GM18951 (cell line): ENCODE data around the gene UROD.
"Not testable (repeated sequence)": the region's sequence is repeated elsewhere in the genome, so short reads cannot be mapped to it uniquely, and the experiment has no call there.

Source experiments
- POLR2A ChIP-seq: IDR thresholded peaks from 4 replicates; pipeline ENCODE4 v1.6.1; 2011; ENCODE audit warnings: mild to moderate bottlenecking; ENCODE audit not compliant: insufficient read length, insufficient read depth; ENCODE audit errors: extremely low read depth
- in situ Hi-C: fragments of 300-500 bp; cut with MboI; formaldehyde crosslinking; loops from one replicate; pipeline ENCODE4 v1.12.0; 2022; ENCODE audit warnings: low sequenced_read_pairs, mixed read lengths, inconsistent platforms; ENCODE audit not compliant: unreplicated experiment

Gene UROD

DNA sequence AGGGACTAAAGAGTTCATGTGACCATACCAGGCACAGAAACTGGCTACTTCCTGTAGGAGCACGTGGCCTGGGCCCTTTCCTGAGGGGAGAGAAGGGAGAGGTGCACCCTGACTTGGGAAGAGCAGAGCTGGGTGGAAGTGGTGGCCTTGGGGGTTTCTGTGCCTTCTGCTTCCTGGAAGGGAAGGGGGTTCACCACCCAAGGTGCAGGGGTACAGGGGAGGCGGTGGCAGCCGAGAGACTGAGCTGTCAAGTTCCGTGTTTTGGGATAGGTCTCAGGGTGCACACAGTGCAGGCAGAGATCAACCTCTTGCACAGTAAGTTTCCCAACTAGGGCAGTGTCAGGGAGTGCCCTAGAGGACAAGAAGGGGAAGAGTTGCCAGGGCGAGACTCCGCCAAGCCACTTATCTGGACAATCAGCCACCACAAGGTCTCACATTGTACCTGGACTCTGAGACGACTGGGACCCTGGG is 11.0 kb upstream of the UROD start:
- no peak for TF ChIP-seq POLR2A
- in situ Hi-C loops: no loop called here

DNA sequence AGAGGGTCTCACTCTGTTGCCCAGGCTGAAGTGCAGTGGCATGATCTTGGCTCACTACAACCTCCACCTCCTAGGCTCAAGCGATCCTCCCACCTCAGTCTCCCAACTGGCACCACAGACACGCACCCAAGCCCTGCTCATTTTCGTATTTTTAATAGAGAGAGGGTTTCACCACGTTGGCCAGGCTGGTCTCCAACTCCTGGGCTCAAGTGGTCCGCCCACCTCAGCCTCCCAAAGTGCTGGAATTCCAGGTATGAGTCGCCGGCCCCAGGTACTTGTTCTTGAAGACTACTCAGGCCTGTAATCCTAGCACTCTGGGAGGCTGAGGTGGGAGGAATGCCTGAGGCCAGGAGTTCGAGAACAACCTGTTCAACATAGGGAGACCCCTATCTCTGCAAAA is 10.5 kb upstream of the UROD start:
- in situ Hi-C loops: not testable (repeated sequence)

DNA sequence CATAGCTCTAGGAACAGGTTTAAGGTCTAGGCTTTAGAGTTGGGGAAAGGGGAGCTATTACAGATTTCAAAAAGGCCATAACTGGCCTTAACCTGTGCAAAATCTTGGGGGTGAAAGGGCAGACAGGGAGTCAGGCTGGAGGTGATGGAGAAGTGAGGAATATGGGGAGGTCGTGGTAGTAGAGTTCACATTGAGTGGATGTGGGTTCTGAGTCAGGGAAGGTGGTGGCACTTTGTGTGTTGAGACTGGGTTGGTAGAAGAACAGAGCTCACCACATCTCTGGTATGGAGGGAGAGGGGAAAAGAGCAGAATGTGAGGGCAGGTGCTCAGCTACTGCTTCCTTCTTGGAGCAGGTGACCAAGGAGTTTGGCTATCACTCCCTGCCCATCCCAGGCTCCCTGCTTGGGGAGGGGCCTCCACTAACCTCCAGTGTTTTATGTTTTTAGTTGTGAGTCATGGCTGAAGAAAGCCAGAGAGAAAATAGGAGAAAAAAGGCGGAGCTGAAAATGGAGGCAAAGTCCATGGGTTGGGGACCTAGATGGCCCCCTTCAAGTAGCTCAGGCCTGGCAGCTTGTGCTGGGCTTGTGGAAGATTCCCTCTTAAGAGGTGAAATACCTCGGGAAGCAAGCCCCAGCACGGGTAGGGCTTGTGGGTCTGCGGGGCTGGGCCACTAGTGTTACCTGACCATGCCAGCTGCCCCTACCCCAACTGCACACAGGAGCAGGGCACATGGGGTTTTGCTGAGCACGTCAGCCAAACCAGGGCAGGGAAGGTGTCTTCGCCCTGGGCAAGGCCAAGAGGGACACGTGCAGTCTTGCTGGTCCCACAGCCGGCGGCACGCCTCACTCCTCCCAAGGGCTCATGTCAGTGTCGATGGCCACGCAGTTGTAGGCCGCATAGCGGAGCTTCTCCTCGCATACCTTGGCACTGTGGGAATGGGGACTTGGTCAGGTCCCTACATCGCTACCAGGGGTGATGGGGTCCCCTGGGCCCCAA is 9.1 kb upstream of the UROD start:
- in situ Hi-C loops: no loop called here
- TF ChIP-seq POLR2A: no peak

- TF ChIP-seq POLR2A: no peak
- in situ Hi-C loops: no loop called here
Measured at GRCh38 chr1:45003741-45004140, 8.3 kb upstream of the UROD start.

DNA sequence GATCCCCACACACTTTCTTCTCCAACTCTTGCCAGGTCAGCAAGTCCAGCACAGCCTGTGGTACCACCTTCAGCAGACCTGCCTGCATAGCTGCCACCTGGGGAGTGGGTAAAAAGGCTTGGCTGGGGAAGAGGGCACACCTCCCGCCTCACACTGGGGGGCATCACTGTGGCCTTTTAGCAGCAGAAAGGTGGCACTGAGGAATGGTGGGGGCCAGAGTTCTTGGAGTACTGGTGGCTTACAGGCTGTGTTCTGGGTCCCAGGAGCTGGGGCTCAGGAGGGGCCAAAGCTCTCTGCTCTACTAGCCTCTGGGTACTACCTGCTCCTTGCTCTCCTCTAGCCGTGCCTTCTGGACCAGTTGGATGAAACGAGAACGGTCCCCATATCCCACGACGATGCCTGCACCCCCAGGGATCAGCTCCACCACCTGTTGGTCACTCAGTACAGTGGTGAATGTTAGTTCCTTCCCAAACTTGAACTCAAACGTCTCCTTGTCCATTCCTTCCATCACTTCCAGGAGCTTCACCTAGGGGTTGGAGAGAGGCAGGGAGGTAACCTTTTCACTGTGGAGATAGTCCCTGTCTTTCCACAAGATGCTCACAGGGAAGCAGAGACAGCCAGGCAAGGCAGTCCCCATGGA is 7.7 kb upstream of the UROD start:
- TF ChIP-seq POLR2A: no peak
- in situ Hi-C loops: no loop called here

- no peak for TF ChIP-seq POLR2A
Measured at GRCh38 chr1:45005761-45006160, 6.3 kb upstream of the UROD start.

GRCh38 chr1:45007311-45007710 is 4.7 kb upstream of the UROD start:
- no peak for TF ChIP-seq POLR2A
- in situ Hi-C loops: no loop called here

More at GRCh38 chr1:45005761-45006160, 6.3 kb upstream of the UROD start:
- in situ Hi-C loops: no loop called here

- TF ChIP-seq POLR2A: no peak
- in situ Hi-C loops: no loop called here
Measured at GRCh38 chr1:45008076-45008475, 4.0 kb upstream of the UROD start.

DNA sequence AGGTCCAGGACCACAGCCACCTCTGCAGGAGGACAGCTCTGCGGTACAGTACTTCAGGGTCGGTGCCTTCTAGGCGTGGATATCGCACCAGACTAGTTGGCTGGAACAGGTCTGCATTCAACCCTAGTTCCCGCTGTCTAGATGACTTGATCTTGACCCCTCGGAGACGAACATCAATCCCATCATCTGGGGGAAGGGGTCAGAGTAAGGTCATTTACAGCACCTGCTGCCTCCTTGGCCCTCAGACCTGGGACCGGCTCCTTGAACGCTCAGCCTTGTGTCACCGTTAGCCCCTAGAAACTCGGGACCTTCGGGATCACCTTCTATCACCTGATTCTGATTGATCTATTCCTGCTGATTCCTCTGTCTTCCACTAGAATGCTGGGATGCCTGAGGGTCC is 3.5 kb upstream of the UROD start:
- TF ChIP-seq POLR2A: no peak
- in situ Hi-C loops: no loop called here

DNA sequence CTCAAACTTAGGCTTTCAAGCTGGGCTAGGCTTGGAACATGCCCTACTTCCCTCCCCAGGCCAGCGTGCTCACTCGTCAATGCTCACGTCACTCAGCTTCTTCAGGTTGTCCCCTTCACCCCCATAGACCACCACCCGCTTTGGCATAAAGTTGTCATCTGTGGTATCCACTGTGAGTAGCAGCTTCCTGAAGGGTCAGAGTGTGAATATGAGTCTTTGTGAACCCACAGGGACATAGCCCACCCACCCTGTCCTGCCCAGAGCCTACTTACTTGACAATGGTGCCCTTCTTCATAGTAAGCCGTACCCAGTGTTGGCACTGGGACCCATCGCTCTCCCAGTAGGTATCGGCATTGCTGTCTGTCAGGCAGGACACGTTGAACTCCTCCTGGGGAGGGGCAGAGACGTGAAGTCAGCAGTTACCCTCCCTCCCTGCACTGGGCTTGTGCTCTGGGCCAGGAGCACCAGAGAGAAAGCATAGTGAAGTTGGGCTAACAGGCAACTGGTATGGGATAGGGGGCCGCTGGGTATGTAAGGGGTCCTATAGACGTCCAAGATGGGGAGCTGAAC is 2.7 kb upstream of the UROD start:
- in situ Hi-C loops: no loop called here
- TF ChIP-seq POLR2A: no peak

DNA sequence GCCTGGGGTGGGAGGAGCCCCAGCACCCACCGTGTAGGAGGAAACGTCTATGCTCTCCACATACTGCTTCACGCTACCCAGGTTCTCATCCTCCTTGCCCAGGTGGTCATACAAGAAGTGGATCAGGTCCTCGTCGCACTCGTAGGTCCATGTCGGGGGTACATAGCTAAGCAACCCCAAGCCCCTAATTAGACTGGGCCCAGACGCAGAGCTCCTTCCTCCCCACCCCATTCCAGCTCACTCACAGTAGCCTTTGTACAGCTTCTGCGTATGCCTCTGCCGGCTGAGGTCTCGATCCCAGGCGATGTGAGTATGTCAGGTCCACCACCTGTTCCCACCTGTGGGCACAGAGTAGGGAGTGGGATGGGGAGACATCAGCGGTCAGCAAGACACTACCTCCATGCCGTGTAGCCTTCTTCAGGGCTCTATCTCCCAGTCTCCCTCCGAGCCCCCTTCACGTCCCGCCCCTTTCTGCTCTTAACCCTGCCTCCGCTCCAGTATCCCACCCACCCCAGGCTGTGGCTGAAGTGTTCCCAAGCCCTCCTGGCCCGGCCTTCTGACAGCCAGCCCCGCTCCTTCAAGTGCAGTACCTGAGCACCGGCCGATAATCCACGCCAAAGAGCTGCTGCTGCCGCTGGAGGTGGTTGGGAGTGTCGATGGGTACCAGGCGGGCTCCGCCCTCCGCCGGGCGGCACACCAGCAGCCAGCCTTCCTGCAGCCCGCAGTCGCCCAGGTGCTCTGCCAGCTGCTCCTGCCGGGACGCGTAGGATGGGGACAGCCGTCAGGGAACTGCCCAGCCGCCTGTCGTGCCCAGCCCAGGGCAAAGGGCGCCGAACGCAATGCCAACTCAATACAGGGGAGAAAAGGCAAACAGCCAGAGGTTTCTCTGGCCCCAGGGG is 1.8 kb upstream of the UROD start:
- in situ Hi-C loops: loop anchor here (5.0 to 10.0 kb wide), 3 partner anchors 292 to 565 kb away; partner anchors contain the start of gene TESK2
- TF ChIP-seq POLR2A: no peak
